Measurements from ENCODE around the gene TYRO3. TPM values are rescaled to one million over a fixed set of nuclear protein-coding genes. Genes with fewer than 3 reads are reported as not detected.
"Not testable (repeated sequence)": the region's sequence is repeated elsewhere in the genome, so short reads cannot be mapped to it uniquely, and the experiment has no call there.

TYRO3 gene
- total RNA-seq, 1 experiment from 2014 or later = 30.3 TPM

GRCh38 chr15:41585127-41586047 is 26.4 kb downstream of the TYRO3 start:
- Histone ChIP-seq H3K79me2 (ENCODE audit: low read depth) (no peaks in the 10 kb centered on the region), H3K4me2 (peak overlapping the region; percentile 63), H3K4me3 (peak overlapping the region; percentile 38; the same call in 1 of the 2 replicates), H4K20me1 (ENCODE audit: insufficient read depth) (no peaks in the 10 kb centered on the region), H3K4me1 (replicated peaks; ENCODE audit: insufficient read depth) (peaks cover 22% of the 10 kb centered on the region), H3F3A (ENCODE audit: insufficient read depth, low read depth) (peaks cover 5% of the 10 kb centered on the region; the same call in 1 of the 2 replicates), H3K27ac (0 out of 2 replicates have a peak overlapping the region, but pooled peaks have one; percentile 23), H3K36me3 (ENCODE audit: low read depth) (no peaks in the 10 kb centered on the region), H3K9me2 (ENCODE audit: insufficient read depth) (no peaks in the 10 kb centered on the region), H3K27me3 (ENCODE audit: insufficient read depth, low read depth) (no peaks in the 10 kb centered on the region), H2AFZ (peak overlapping the region; percentile 31; the same call in 1 of the 2 replicates), H3K9me3 (ENCODE audit: insufficient read depth, low read depth) (no peaks in the 10 kb centered on the region)
- intact Hi-C loops (cut with micrococcal nuclease; ENCODE audit: unreplicated experiment) = loop anchor here (10.0 kb wide), 1 partner anchor 319 kb away; no protein-coding TSS in a partner anchor
- ChIA-PET CTCF (interaction anchor here (0.5 to 0.6 kb wide), 2 partner anchors 241 to 677 kb away, joined by 4 to 5 read pairs; no protein-coding TSS in a partner anchor), POLR2A (ENCODE audit: unreplicated experiment) (no interaction called here)
- TF ChIP-seq CTCF (conservative IDR thresholded peaks at IDR 0.05) = no peak
- no peak for TF ChIP-seq EZH2 (IDR thresholded peaks at IDR 0.05; ENCODE audit: low read depth)
- DNase-seq = peak; percentile 57 to 64
- no TSS peak for BruUV-seq (replicated peaks)

- H3F3A ChIP-seq (ENCODE audit: insufficient read depth, low read depth); H3K27me3 ChIP-seq (ENCODE audit: insufficient read depth, low read depth); H2AFZ ChIP-seq; H3K9me3 ChIP-seq (ENCODE audit: insufficient read depth, low read depth); H3K9me2 ChIP-seq (ENCODE audit: insufficient read depth); H3K4me3 ChIP-seq; H3K79me2 ChIP-seq (ENCODE audit: low read depth); H3K27ac ChIP-seq; H3K36me3 ChIP-seq (ENCODE audit: low read depth); CTCF ChIA-PET; H4K20me1 ChIP-seq (ENCODE audit: insufficient read depth); BruUV-seq (replicated peaks); POLR2A ChIA-PET (ENCODE audit: unreplicated experiment): not testable (repeated sequence)
- intact Hi-C loops (cut with micrococcal nuclease; ENCODE audit: unreplicated experiment) = loop anchor here (10.0 kb wide), 1 partner anchor 318 kb away; no protein-coding TSS in a partner anchor
- DNase-seq = peak in 1 of 2 experiments; percentile 81
- Histone ChIP-seq H3K4me1 (replicated peaks; ENCODE audit: insufficient read depth) (peaks cover 19% of the 10 kb centered on the region), H3K4me2 (peak overlapping the region; percentile 63)
Observed at GRCh38 chr15:41586531-41587282, 27.7 kb downstream of the TYRO3 start.

GRCh38 chr15:41589018-41589417 is 30.0 kb downstream of the TYRO3 start:
- CTCF ChIA-PET = interaction anchor here (0.6 kb wide), 1 partner anchor 219 kb away, joined by 6 read pairs; no protein-coding TSS in a partner anchor
- POLR2A ChIA-PET (ENCODE audit: unreplicated experiment); H3F3A ChIP-seq (ENCODE audit: insufficient read depth, low read depth): not testable (repeated sequence)

GRCh38 chr15:41589571-41589970 is 30.6 kb downstream of the TYRO3 start:
- H3K4me2 ChIP-seq; H3K9me3 ChIP-seq (ENCODE audit: insufficient read depth, low read depth); H4K20me1 ChIP-seq (ENCODE audit: insufficient read depth); POLR2A ChIA-PET (ENCODE audit: unreplicated experiment); H3F3A ChIP-seq (ENCODE audit: insufficient read depth, low read depth); H3K27me3 ChIP-seq (ENCODE audit: insufficient read depth, low read depth); H3K27ac ChIP-seq; H3K36me3 ChIP-seq (ENCODE audit: low read depth); H2AFZ ChIP-seq; H3K9me2 ChIP-seq (ENCODE audit: insufficient read depth); H3K4me3 ChIP-seq; BruUV-seq (replicated peaks); H3K79me2 ChIP-seq (ENCODE audit: low read depth): not testable (repeated sequence)
- DNase-seq = peak in 1 of 2 experiments; percentile 35
- CTCF ChIA-PET = interaction anchor here (0.6 kb wide), 1 partner anchor 219 kb away, joined by 6 read pairs; no protein-coding TSS in a partner anchor
- intact Hi-C loops (cut with micrococcal nuclease; ENCODE audit: unreplicated experiment) = loop anchor here (10.0 kb wide), 1 partner anchor 315 kb away; no protein-coding TSS in a partner anchor
- H3K4me1 ChIP-seq (replicated peaks; ENCODE audit: insufficient read depth) = peaks cover 33% of the 10 kb centered on the region

More at GRCh38 chr15:41589018-41589417, 30.0 kb downstream of the TYRO3 start:
- H3K4me1 ChIP-seq (replicated peaks; ENCODE audit: insufficient read depth) = peaks cover 33% of the 10 kb centered on the region
- not testable (repeated sequence) for H4K20me1 ChIP-seq (ENCODE audit: insufficient read depth); DNase-seq; H3K36me3 ChIP-seq (ENCODE audit: low read depth); H3K9me2 ChIP-seq (ENCODE audit: insufficient read depth); H3K79me2 ChIP-seq (ENCODE audit: low read depth); BruUV-seq (replicated peaks); H3K27me3 ChIP-seq (ENCODE audit: insufficient read depth, low read depth); H3K9me3 ChIP-seq (ENCODE audit: insufficient read depth, low read depth); H3K4me3 ChIP-seq; H2AFZ ChIP-seq; H3K27ac ChIP-seq; H3K4me2 ChIP-seq
- intact Hi-C loops (cut with micrococcal nuclease; ENCODE audit: unreplicated experiment) = loop anchor here (10.0 kb wide), 1 partner anchor 316 kb away; no protein-coding TSS in a partner anchor

- H2AFZ ChIP-seq; CTCF ChIA-PET; H3K79me2 ChIP-seq (ENCODE audit: low read depth); H3K4me3 ChIP-seq; H3K36me3 ChIP-seq (ENCODE audit: low read depth); H4K20me1 ChIP-seq (ENCODE audit: insufficient read depth); H3K27ac ChIP-seq; intact Hi-C loops (cut with micrococcal nuclease; ENCODE audit: unreplicated experiment); H3F3A ChIP-seq (ENCODE audit: insufficient read depth, low read depth); H3K4me2 ChIP-seq; H3K9me2 ChIP-seq (ENCODE audit: insufficient read depth); DNase-seq; H3K9me3 ChIP-seq (ENCODE audit: insufficient read depth, low read depth); H3K27me3 ChIP-seq (ENCODE audit: insufficient read depth, low read depth); BruUV-seq (replicated peaks); POLR2A ChIA-PET (ENCODE audit: unreplicated experiment): not testable (repeated sequence)
- peaks cover 26% of the 10 kb centered on the region for H3K4me1 ChIP-seq (replicated peaks; ENCODE audit: insufficient read depth)
Observed at GRCh38 chr15:41591217-41591616, 32.2 kb downstream of the TYRO3 start.

GRCh38 chr15:41592718-41593117 is 33.7 kb downstream of the TYRO3 start:
- H3K9me3 ChIP-seq (ENCODE audit: insufficient read depth, low read depth); H3K36me3 ChIP-seq (ENCODE audit: low read depth); H3K79me2 ChIP-seq (ENCODE audit: low read depth); intact Hi-C loops (cut with micrococcal nuclease; ENCODE audit: unreplicated experiment); H4K20me1 ChIP-seq (ENCODE audit: insufficient read depth); BruUV-seq (replicated peaks); H3K27me3 ChIP-seq (ENCODE audit: insufficient read depth, low read depth); H3F3A ChIP-seq (ENCODE audit: insufficient read depth, low read depth); H3K4me3 ChIP-seq; H3K9me2 ChIP-seq (ENCODE audit: insufficient read depth); H2AFZ ChIP-seq: not testable (repeated sequence)
- peak overlapping the region; percentile 61 for H3K27ac ChIP-seq
- CTCF ChIA-PET = interaction anchor here (0.7 kb wide), 1 partner anchor 1156 kb away, joined by 14 read pairs; no protein-coding TSS in a partner anchor
- H3K4me2 ChIP-seq = peak overlapping the region; percentile 51
- peak in 1 of 2 experiments; percentile 66 for DNase-seq
- peaks cover 18% of the 10 kb centered on the region for H3K4me1 ChIP-seq (replicated peaks; ENCODE audit: insufficient read depth)
- POLR2A ChIA-PET (ENCODE audit: unreplicated experiment) = interaction anchor here (0.6 kb wide), 1 partner anchor 74 kb away, joined by 5 read pairs; no protein-coding TSS in a partner anchor
